22Rv1 (cell line): ENCODE measurements around the gene ROR1.

Experiments
- H3K27ac ChIP-seq: fragments of 450-650 bp; 2 replicates; pipeline ENCODE4 v1.5.1; 2017
- ZFX ChIP-seq: fragments of 450-650 bp; IDR thresholded peaks from 2 replicates; pipeline ENCODE4 v1.6.1; 2017; ENCODE audit warnings: antibody characterized with exemption, borderline replicate concordance
- TF ChIP-seq, protein P1 (sequence below): fragments of 450-650 bp; IDR thresholded peaks from 2 replicates; pipeline ENCODE4 v1.5.1; 2017; ENCODE audit warnings: mild to moderate bottlenecking

ROR1 gene

DNA sequence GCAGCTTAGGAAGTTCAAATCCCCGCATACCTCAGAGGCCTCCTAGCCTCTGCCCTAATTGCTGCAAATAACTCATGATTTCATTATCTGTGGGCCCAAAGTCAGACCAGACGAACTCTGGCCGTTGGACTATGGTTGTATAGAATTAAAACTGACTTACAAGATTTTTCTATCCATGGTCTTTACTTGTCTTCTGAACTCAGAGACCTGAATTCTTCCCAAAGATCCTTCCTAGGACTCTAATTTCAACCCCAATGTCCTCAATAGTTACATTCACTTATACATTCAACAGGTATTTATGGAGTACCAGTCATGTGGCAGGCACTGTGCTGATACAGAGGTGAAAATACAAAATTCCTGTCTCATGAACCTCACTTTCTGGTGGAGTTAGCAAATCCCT is 247.2 kb downstream of the ROR1 start:
- TF ChIP-seq ZFX: no peak
- TF ChIP-seq, protein P1, sequence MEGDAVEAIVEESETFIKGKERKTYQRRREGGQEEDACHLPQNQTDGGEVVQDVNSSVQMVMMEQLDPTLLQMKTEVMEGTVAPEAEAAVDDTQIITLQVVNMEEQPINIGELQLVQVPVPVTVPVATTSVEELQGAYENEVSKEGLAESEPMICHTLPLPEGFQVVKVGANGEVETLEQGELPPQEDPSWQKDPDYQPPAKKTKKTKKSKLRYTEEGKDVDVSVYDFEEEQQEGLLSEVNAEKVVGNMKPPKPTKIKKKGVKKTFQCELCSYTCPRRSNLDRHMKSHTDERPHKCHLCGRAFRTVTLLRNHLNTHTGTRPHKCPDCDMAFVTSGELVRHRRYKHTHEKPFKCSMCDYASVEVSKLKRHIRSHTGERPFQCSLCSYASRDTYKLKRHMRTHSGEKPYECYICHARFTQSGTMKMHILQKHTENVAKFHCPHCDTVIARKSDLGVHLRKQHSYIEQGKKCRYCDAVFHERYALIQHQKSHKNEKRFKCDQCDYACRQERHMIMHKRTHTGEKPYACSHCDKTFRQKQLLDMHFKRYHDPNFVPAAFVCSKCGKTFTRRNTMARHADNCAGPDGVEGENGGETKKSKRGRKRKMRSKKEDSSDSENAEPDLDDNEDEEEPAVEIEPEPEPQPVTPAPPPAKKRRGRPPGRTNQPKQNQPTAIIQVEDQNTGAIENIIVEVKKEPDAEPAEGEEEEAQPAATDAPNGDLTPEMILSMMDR: no peak
- H3K27ac ChIP-seq: no peak overlapping the region

DNA sequence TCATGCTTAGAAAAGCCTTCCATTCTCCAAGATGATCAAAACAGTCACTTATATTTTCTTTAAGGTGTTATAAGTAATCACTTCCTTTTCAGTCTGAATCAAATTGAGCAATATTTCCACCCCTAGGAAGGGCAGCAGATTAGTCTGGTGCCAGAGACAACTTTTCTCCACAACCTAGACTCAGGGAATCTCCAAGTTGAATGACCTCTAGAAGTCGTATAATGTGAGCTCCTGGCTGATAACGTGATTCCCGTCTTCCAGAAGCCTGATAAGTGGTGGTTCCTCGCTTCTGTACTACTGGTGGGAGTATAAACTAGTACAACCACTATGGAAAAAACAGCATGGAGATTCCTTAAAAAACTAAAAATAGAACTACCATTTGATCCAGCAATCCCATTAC is 251.2 kb downstream of the ROR1 start:
- TF ChIP-seq, protein P1: no peak
- no peak for TF ChIP-seq ZFX
- no peak overlapping the region for H3K27ac ChIP-seq

DNA sequence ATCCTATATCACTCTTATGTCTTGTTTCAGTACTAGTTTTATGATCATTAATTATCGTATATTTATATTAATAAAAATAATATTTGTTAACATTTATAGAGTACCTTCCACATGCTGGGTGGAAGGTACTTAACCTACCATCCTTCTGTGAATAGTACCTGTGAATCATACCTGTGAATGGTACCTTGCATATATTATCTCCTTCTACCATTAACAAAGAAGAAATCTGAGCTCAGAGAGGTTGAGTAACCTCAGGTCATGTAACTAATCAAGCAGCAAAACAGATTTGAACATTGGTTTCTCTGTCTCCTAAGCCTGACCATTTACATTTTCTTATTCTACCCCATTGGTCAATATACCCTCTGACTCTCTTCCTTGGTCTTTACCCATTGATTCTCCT is 255.2 kb downstream of the ROR1 start:
- no peak overlapping the region for H3K27ac ChIP-seq
- TF ChIP-seq, protein P1: no peak
- no peak for TF ChIP-seq ZFX

DNA sequence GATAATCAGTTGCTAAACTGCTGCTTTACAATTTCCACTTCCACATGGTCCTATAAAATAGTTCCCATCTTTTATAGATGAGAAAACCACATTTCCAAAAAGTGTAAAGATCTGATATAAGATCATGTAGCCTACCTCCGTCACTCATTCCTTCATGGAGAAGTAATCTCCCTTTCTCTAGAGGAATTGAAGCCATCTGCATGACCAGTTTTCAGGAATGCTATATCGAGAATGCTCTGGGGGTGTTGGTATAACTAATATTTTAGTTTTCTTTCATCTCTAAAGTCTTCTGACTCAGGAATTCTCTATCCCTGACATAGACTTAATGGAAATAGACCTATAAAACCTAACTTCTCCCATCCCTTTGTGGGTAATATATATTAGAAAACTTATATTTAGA is 256.6 kb downstream of the ROR1 start:
- TF ChIP-seq ZFX: no peak
- TF ChIP-seq, protein P1: no peak
- no peak overlapping the region for H3K27ac ChIP-seq

DNA sequence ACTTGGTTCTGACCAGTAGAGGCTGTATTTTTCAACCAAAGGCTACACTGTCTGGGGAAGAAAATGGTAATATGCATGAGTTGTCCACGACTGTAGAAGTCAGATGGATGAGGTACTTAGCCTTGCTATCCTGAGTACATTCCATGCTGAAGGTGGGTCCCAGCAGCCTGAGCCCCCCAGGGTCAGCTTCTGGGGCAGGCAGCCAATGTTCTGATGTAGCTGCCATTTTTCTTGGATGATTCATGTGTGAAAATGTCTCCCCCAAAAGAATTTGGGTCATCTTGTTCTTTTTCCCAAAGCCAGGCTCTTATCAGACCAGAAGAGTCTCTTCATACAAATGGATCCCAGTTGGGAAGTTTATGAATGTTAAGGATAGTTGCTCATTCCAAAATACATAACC is 257.4 kb downstream of the ROR1 start:
- TF ChIP-seq, protein P1: no peak
- TF ChIP-seq ZFX: no peak
- no peak overlapping the region for H3K27ac ChIP-seq

DNA sequence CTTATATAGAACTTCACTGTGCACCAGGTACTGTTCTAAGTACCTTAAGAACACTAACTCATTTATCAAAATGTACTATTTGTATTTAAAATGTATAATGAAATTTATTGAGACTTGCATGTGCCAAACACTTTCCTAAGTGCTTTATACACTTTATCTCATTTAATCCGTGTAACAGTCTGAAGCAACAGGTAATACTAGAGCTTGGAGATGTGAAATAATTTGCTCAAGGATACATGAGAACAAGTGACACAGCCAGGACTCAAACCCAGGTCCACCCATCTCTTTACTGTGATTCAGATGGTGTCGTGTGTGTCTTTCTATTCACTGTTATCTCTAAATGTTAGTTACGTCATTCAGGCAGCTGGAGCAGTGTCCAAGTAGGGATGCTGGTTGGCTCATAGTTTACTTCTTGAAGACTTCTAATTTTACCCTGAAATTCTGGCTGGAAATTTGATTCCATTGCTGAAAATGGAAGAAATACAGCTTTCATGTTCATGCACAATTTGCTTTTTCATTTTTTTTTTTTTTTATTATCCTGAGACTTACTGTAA is 259.9 kb downstream of the ROR1 start:
- H3K27ac ChIP-seq: no peak overlapping the region
- TF ChIP-seq ZFX: no peak
- TF ChIP-seq, protein P1: no peak

DNA sequence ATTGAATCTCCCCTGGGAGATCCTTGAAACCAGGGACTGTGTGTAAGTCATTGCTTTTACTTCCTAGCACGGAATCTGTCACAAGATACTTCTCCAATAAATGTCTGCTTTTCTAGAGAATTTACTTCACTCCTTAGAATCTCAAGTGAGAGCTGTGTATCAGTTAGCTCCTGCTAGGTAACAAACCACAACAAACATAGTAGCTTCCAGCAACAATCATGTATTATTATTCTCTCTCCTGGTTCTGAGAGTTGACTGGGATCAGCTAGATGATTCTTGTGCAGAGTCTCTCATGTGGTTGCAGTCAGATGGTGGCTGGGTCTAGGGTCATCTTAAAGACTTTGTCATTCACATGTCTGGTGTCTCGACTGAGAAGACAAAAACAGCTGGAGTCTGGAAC is 262.7 kb downstream of the ROR1 start:
- TF ChIP-seq, protein P1: no peak
- TF ChIP-seq ZFX: no peak
- H3K27ac ChIP-seq: no peak overlapping the region
